NCI-H1092 (cell line): ENCODE results near the gene REPS2.

ENCODE experiments used
- DNase-seq: peaks from one replicate; lab custom pipeline; 2025; lab: John Stamatoyannopoulos, UW

The REPS2 gene

DNA sequence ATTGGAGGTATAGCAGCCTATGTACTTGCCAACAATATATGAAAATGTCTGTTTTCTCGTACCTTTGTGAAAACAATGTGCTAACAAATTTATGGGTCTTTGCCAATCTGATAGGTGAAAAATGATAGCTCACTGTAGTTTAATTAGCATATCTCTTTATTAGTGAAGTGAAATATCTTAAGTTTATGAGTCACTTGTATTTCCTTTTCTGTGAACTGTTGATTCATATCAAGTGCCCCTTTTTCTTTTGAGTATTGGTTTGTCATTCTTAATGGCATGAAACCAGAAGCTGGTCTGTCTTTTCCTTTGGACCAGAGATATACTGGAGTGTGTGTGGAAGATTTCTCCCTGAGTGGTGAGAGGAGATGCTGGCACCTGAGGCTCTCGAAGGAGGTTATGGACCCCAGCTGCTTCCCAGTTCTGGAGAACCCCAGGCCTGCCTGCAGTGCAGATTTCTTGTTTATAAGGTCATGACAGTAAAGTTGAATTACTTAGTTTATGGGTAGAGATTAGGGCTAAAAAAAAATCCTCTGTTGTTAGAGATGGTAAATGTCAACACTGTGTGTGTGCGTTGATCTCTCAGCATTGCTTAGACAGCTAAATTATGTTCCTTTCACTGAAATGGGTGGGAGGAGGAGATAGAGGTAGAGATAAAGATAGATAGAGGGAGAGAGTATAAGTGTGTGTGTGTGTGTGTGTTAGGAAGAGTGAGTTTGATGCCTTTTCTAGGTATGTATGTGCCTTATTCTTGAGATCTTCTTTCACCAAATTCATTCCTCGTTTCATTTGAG, 89.9 kb downstream of the REPS2 start:
- DNase-seq = no peak

DNA sequence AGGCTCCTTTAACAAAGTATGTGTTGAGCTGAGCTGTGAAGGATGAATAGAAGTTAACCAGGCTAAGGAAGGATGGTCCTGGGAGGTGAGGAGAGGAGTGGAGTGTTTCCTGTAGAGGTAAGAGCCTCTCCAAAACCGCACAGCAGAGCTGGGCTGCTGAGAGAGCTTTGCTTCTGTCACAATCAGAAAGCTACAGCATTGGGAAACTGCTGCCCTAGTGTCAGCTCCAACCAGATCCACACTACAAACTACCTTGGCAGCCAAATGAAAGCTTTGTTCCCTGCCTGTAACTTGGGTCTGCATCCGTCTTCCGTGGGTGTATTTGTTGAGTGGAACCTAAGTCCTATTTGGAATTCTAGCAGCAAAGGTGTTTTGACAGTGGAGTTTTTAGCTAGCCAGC, 91.8 kb downstream of the REPS2 start:
- no peak for DNase-seq

GRCh38 chrX:17038681-17039161, 92.3 kb downstream of the REPS2 start:
- DNase-seq = no peak

DNA sequence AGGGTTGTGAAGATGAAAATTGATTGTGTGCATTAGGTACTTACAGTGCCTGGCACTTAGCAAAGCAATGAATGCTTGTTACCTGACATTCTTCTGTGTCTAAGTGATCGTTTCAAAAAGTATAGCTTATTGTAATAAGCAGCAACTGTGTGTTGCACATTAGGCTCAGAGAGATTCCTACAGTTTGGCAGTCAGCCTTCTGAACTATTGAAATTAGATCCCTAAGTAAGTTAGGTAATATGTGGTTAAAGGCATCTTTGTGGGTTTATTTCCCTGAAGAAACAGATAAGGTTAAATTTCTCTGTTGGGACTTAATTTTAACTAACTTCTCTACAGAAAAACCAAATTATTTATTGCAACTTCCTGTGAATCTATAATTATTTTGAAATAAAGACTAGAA, 93.4 kb downstream of the REPS2 start:
- no peak for DNase-seq

DNA sequence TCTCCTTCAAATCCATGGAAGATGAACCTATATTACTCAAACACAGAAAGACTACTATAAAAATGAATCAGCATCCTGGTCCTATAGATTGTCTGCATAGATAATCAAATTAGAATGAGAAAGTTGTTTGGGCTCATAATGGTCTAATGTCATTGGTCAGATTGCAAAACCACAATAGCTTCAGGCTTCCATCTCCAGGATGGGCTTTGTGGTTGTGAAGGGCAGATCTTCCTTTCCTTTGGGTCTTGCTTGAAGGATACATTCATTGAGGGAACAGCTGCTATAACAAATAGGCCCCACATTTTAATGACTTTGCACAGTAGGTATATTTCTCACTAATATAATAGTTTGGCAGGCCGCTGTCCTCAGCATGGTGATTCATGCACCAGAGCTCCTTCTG, 94.3 kb downstream of the REPS2 start:
- no peak for DNase-seq

GRCh38 chrX:17042037-17042436, 95.6 kb downstream of the REPS2 start:
- no peak for DNase-seq

GRCh38 chrX:17046478-17047097, 100.1 kb downstream of the REPS2 start:
- peak; percentile 62 for DNase-seq

DNA sequence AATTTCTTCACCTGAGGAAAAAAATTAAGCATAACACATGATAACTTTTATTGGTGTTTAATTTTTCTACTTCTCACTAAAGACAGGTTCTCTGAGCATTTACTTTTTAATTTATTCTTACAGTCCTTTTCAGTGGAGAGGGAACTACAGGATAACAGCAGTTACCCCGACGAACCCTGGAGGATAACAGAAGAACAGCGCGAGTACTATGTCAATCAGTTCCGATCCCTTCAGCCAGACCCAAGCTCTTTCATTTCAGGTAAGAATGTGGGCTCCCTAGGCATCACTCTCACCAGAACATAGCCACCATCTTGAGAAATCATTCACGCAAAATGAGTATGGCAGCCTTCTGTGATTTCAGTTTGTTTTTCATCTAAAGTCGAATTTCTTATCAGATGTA, 100.8 kb downstream of the REPS2 start:
- DNase-seq = no peak

GRCh38 chrX:17052210-17052609, 105.8 kb downstream of the REPS2 start:
- DNase-seq = no peak

GRCh38 chrX:17052793-17053192, 106.3 kb downstream of the REPS2 start:
- no peak for DNase-seq

DNA sequence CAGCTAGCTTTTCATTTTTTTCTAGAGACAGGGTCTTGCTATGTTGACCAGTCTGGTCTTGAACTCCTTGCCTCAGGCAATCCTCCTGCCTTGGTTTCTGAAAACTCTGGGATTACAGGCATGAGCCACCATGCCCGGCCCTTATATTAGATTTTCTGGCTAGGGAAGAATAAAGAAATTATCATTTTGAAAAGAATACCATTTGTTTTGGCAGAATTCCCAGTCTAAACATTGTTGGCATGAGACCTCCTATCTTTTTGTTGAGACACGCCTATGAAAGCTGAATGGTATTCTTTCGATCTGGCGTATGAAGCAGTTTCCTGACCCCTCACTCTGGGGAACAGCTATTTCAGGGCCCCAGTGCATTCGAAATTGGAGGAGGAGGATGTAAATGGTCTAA, 107.0 kb downstream of the REPS2 start:
- DNase-seq = peak; percentile 29

DNA sequence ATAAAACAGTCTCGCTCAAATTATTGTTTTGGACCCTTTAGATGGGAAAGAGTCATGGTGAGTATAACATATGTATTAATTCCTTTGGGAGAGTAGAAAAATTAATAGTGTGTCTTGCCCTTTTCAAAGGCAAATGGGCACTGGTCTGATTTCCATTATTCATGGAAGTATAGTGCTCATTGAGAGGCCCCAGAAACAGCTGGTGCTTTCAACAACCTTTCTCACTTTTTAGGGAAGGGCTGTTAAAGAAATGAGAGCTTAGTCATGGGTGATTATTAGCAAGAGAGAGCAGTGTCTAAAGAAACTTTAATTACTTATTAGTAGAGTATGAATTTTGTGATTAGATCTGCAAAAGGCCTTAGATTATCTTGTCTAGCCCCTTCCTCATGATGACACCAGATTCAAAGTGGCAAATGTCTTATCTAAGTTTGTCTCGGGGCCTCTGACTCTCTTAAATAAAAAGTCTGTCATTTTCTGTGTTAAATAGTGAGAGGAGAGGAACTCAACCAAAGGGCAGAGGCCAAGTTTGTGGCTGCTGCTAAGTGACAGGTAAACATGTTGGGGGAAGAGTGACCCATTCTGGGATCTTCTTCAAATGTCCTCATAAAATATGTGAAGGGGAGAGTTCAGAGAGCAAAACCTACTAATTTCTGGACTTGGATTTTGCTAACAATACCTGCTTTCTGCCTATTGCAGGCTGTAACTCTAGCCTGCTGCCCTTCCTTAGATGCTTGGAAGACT, 110.6 kb downstream of the REPS2 start:
- DNase-seq = no peak

GRCh38 chrX:17062065-17062464, 115.6 kb downstream of the REPS2 start:
- DNase-seq = no peak

DNA sequence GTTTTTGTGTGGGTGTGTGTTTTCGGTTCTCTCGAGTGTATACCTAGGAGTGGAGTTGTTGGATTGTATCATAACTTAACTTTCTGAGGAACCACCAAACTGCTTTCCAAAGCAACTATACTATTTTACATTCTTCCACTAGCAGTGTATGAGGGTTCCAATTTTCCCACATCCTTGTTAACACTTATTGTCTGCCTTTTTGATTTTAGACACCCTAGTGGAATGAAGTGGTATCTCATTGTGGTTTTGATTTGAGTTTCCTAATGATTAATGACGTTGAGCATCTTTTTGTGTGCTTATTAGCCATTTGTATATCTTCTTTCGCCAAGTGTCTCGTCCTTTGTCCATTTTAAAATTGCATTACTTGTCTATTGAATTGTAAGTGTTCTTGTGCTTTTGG, 118.6 kb downstream of the REPS2 start:
- DNase-seq = no peak

- no peak for DNase-seq
Observed at GRCh38 chrX:17067534-17067933, 121.1 kb downstream of the REPS2 start.

- no peak for DNase-seq
Observed at GRCh38 chrX:17072301-17072700, 125.8 kb downstream of the REPS2 start.

DNA sequence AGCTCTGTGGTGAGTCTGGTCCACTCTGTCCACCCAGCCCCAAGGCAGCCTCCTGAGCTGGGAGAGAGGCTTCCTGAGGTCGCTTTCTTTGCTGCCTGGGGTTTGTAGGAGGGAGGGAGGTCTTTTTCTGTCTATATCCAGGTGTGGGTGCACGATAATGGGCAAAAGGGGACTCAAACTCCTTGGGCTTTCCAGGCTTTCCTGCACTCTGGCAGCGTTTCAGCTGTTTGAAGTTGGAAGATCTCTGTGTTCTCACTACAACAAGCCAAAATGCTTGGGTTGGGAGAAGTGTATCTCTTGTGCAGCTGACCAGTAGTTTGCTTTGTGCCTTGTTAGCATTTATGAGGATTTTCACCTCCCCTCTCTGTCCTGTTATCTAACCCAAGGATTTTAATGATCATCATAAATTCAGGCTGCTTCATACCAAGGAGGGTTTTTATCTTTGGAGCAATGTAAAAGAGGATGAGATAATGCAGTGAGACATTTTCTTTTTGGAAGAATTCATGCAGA, 126.3 kb downstream of the REPS2 start:
- DNase-seq = no peak

- no peak for DNase-seq
Observed at GRCh38 chrX:17075004-17075403, 128.5 kb downstream of the REPS2 start.

DNA sequence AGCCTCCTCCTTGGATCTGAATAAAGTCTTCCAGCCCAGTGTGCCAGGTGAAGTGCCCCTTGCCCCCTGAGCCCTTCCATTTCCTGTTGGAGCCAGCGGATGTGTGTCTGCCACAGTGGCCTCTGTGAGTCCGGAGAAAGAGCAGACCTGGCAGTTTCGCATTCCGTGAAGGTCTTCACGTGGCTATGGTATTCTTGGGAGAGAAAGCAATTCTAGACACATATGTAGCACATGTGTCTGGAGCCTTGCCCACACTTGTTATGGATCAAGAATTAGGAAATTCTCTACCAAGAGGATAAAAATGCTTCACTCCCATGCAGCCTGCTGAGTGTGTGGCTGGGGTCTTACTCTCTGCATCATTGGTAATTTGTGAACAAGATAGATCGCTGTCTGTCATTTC, 130.9 kb downstream of the REPS2 start:
- no peak for DNase-seq

DNA sequence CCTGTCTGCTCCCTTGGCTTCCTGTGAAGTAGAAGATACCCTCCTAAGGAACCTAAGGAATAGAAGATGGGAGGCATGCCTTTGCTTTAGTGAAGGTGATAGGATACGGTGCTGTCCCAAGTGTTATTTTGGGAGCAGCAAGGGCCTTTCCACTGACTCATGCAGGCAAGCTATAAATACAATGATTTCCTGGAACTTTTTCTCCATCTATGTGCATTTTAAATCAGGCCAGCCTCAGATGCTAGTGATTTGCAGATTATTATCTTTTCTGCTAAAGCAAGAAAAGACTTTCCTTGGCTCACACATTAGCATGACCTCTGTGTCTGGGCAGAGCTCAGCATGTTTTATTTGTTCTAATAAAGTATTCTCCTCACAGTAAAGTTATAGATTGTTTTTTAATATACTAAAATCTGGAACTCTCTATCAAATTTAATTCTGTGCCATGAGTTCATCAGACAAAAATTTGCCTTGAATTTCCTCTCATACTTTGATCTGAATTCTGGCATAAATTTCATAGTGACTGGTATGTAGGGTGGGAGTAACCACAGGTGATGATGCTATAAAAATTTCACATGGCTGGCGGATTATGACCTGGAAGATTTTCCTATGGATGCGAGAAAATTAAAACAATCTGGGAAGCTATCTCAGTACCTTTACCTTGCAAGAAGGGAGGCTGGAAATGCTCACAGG, 131.7 kb downstream of the REPS2 start:
- no peak for DNase-seq

DNA sequence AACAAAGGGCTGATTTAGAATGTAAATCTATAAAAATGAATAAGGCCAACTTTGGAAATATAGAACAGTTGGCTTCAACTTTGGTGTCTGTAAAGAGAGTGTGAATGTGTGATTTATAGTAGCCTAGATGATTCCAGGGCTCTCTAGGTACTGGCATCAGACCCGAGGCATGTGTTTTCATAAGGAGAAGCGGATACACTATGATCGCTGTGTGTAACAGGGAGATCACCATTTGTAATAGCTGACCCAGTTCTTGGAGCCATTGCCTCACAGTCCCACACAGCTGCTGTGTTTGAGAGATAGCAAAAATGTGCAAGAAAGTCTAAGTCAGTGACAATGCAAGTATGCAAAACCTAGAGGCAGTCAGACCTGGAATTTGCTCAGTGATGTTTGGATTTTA, 135.1 kb downstream of the REPS2 start:
- no peak for DNase-seq

GRCh38 chrX:17081968-17082367, 135.5 kb downstream of the REPS2 start:
- no peak for DNase-seq
